Endothelial cell of umbilical vein (primary cell): ENCODE results near the gene SLC25A44. TPM values are rescaled to one million over a fixed set of nuclear protein-coding genes. Genes with fewer than 3 reads are reported as not detected.

ENCODE experiments used
- BruUV-seq: library from RNA; stranded (reverse); fragments of 400-500 nt; replicated peaks from 2 replicates; lab custom pipeline; 2021; lab: Mats Ljungman, UMichigan
- CTCF ChIA-PET: fragments of 300-600, 350-600 bp; sonication (Branson Sonifier 250); formaldehyde crosslinking; loops from one replicate; lab custom pipeline; 2021; ENCODE audit warnings: antibody characterized with exemption, inconsistent platforms; lab: Charles Lee
- POLR2A ChIA-PET: fragments of 300-600, 350-600 bp; sonication (Branson Sonifier 250); formaldehyde crosslinking; loops from one replicate; lab custom pipeline; 2021; ENCODE audit warnings: antibody characterized with exemption, inconsistent platforms; lab: Charles Lee
- DNase-seq: peaks from one replicate; pipeline ENCODE4 v3.0.0-alpha.2; 2011; ENCODE audit warnings: low read depth, low spot score
- FAIRE-seq: peaks from 2 replicates; lab custom pipeline; 2011; peaks lifted over from hg19 to GRCh38; lab: Jason Lieb, UNC
- H2AFZ ChIP-seq: 2 replicates; pipeline ENCODE4 v1.6.0; 2012; ENCODE audit warnings: low read depth, low read length, control low read depth, inconsistent platforms
- H3K27ac ChIP-seq: 2 replicates; pipeline ENCODE4 v1.5.1; 2011; ENCODE audit warnings: low read depth, mild to moderate bottlenecking, control low read depth, low read length, moderate library complexity; ENCODE audit not compliant: insufficient read depth
- H3K27me3 ChIP-seq, 2 experiments: 2 replicates each; pipeline versions ENCODE4 v1.6.0 to v1.6.1; 2011; ENCODE audit warnings: low read length in 2 of 2, mixed read lengths in 1 of 2; ENCODE audit not compliant: control insufficient read depth in 2 of 2, insufficient read depth in 2 of 2
- H3K36me3 ChIP-seq, 2 experiments: 2 replicates in 1 of 2; 3 replicates in 1 of 2; pipeline ENCODE4 v1.5.1; 2011; ENCODE audit warnings: low read length in 2 of 2, mild to moderate bottlenecking in 1 of 2, moderate library complexity in 1 of 2; ENCODE audit not compliant: control insufficient read depth in 2 of 2, insufficient read depth in 2 of 2; ENCODE audit errors: extremely low read depth in 1 of 2
- H3K4me1 ChIP-seq: 3 replicates; pipeline ENCODE4 v1.5.1; 2011; ENCODE audit warnings: mild to moderate bottlenecking, low read length; ENCODE audit not compliant: control insufficient read depth, insufficient read depth; ENCODE audit errors: extremely low read depth
- H3K4me2 ChIP-seq: 2 replicates; pipeline ENCODE4 v1.6.1; 2011; ENCODE audit warnings: low read length, control low read depth, mixed read lengths; ENCODE audit not compliant: insufficient read depth
- H3K4me3 ChIP-seq, 3 experiments: fragments of 200-600 bp in 1 of 3; sonication (generic), shearing (Covaris generic) in 1 of 3; replicated peaks in 1 of 3; 2 replicates each; pipeline ENCODE4 v1.5.1; 2011 to 2016; ENCODE audit warnings: control low read depth in 3 of 3, low read length in 3 of 3, mild to moderate bottlenecking in 2 of 3, inconsistent platforms in 1 of 3, low read depth in 1 of 3, moderate library complexity in 1 of 3; ENCODE audit not compliant: insufficient read depth in 1 of 3
- H3K79me2 ChIP-seq: 2 replicates; pipeline ENCODE4 v1.6.0; 2012; ENCODE audit warnings: low read length, inconsistent platforms; ENCODE audit not compliant: control insufficient read depth, insufficient read depth
- H3K9ac ChIP-seq: replicated peaks from 2 replicates; pipeline ENCODE3; 2011; ENCODE audit warnings: low read length, control low read depth; ENCODE audit not compliant: insufficient read depth; ENCODE audit errors: extremely low read depth
- H3K9me1 ChIP-seq: replicated peaks from 3 replicates; pipeline ENCODE4 v1.6.0; 2011; ENCODE audit warnings: mild to moderate bottlenecking, low read length; ENCODE audit not compliant: control insufficient read depth, insufficient read depth; ENCODE audit errors: extremely low read depth
- H3K9me3 ChIP-seq: replicated peaks from 2 replicates; pipeline ENCODE4 v1.5.1; 2012; ENCODE audit warnings: low read length, inconsistent platforms; ENCODE audit not compliant: control insufficient read depth, insufficient read depth
- H4K20me1 ChIP-seq: replicated peaks from 2 replicates; pipeline ENCODE3; 2011; ENCODE audit warnings: mild to moderate bottlenecking, low read length; ENCODE audit not compliant: control insufficient read depth, insufficient read depth; ENCODE audit errors: extremely low read depth
- EZH2 ChIP-seq: IDR thresholded peaks from 2 replicates; pipeline ENCODE4 v1.6.1; 2012; ENCODE audit warnings: borderline replicate concordance, low read depth, mild to moderate bottlenecking, moderate library complexity, low read length, inconsistent platforms; ENCODE audit not compliant: severe bottlenecking
- FOS ChIP-seq: IDR thresholded peaks from 2 replicates; pipeline ENCODE4 v1.6.1; 2011; ENCODE audit warnings: mild to moderate bottlenecking, low read length, moderate library complexity, borderline replicate concordance; ENCODE audit not compliant: insufficient read depth
- GATA2 ChIP-seq: IDR thresholded peaks from 2 replicates; pipeline ENCODE4 v1.7.0; 2011; ENCODE audit warnings: low read depth, mild to moderate bottlenecking, moderate library complexity, mixed read lengths, low read length; ENCODE audit not compliant: insufficient read length, insufficient read depth
- JUN ChIP-seq: IDR thresholded peaks from 2 replicates; pipeline ENCODE4 v1.6.1; 2011; ENCODE audit warnings: borderline replicate concordance, low read depth; ENCODE audit not compliant: insufficient read length, insufficient read depth
- MYC ChIP-seq: IDR thresholded peaks from one replicate; pipeline ENCODE4 v1.6.1; 2011; ENCODE audit warnings: mild to moderate bottlenecking, low read depth, low read length
- POLR2A ChIP-seq: IDR thresholded peaks from 2 replicates; pipeline ENCODE4 v1.6.1; 2012; ENCODE audit warnings: low read depth, mild to moderate bottlenecking, control low read depth, low read length
- POLR2AphosphoS5 ChIP-seq: IDR thresholded peaks from 2 replicates; pipeline ENCODE4 v1.6.1; 2012; ENCODE audit warnings: low read depth, mild to moderate bottlenecking, control low read depth, low read length, moderate library complexity; ENCODE audit not compliant: insufficient read depth
- dilution Hi-C: fragments of 300-500 bp; cut with MboI; formaldehyde crosslinking; loops from one replicate; pipeline ENCODE4 v1.15.0; 2019; ENCODE audit warnings: low sequenced_read_pairs; ENCODE audit not compliant: extremely low pct_ligation_motif_present
- intact Hi-C: fragments of 100-400 bp; cut with micrococcal nuclease; formaldehyde crosslinking; loops from one replicate; pipeline ENCODE4 v1.10.0; 2022
- polyA plus RNA-seq, 4 experiments: library from polyadenylated mRNA; depleted of rRNA in 3 of 4; stranded (reverse) in 3 of 4; unstranded in 1 of 4; fragments of >200 nt; gene quantifications; 2 replicates each; pipeline versions ENCODE4 v1.2.1 to v1.2.3, GENCODE V29; 2011 to 2012; ENCODE audit warnings: missing spikeins in 1 of 4
- total RNA-seq: library from RNA; stranded (reverse); gene quantifications from 2 replicates; pipeline ENCODE4 v1.2.3, GENCODE V29; 2021
- TF ChIP-seq, protein P1 (sequence below): IDR thresholded peaks from 2 replicates; pipeline ENCODE4 v1.6.1; 2011; ENCODE audit not compliant: insufficient read depth, insufficient read length
- TF ChIP-seq, protein P2 (sequence below), 2 donors: IDR thresholded peaks; 1 replicate in 1 of 2; 2 replicates in 1 of 2; pipeline ENCODE4 v1.5.1; 2011; ENCODE audit warnings: low read length in 2 of 2, mild to moderate bottlenecking in 2 of 2, moderate library complexity in 2 of 2, control low read depth in 1 of 2, inconsistent platforms in 1 of 2, low read depth in 1 of 2; ENCODE audit not compliant: insufficient read depth in 1 of 2; ENCODE audit errors: extremely low read depth in 1 of 2

The SLC25A44 gene
- total and polyA plus RNA-seq, 2 donors (not counting 3 experiments of a cell fraction or from before 2014, with no cell fraction given): 24.0 to 30.6 TPM

DNA sequence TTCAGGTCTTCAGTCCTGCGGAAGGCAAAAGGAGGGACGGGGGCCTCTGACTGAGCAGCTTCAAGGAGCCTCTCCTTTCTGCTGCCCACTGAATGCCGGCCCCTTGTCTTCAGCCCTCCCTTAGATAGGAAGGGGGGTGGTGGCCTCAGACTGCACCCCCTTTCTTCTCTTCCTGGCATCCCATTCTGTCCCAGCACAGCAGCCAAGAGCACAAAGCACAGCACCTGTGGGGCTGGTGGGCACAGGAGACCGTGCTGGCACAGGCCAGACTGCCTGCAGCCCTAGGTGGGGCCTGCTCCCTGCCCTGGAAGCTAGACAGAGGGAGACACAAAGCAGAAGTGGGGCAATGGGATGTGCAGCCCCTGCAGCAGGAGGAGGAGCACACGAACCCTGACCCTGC is 55.7 kb downstream of the SLC25A44 start:
- Histone ChIP-seq H3K9me3 (no peaks in the 10 kb centered on the region), H3K27ac (no peak overlapping the region), H4K20me1 (no peaks in the 10 kb centered on the region), H3K9ac (no peak overlapping the region), H3K79me2 (no peaks in the 10 kb centered on the region), H3K4me2 (no peak overlapping the region), H3K4me1 (peaks cover 14% of the 10 kb centered on the region), H3K27me3 (peaks cover 0 to 4% of the 10 kb centered on the region in 2 experiments), H3K4me3 (no peak overlapping the region), H3K36me3 (peaks cover 14 to 50% of the 10 kb centered on the region in 2 experiments), H3K9me1 (no peaks in the 10 kb centered on the region), H2AFZ (no peak overlapping the region)
- dilution Hi-C loops: no loop called here
- FAIRE-seq (no peak), DNase-seq (no peak)
- BruUV-seq: no TSS peak
- TF ChIP-seq EZH2 (no peak), JUN (no peak), MYC (no peak), POLR2A (no peak), GATA2 (no peak), POLR2AphosphoS5 (no peak), FOS (no peak)
- TF ChIP-seq, protein P1, sequence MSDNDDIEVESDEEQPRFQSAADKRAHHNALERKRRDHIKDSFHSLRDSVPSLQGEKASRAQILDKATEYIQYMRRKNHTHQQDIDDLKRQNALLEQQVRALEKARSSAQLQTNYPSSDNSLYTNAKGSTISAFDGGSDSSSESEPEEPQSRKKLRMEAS: no peak
- TF ChIP-seq, protein P2, sequence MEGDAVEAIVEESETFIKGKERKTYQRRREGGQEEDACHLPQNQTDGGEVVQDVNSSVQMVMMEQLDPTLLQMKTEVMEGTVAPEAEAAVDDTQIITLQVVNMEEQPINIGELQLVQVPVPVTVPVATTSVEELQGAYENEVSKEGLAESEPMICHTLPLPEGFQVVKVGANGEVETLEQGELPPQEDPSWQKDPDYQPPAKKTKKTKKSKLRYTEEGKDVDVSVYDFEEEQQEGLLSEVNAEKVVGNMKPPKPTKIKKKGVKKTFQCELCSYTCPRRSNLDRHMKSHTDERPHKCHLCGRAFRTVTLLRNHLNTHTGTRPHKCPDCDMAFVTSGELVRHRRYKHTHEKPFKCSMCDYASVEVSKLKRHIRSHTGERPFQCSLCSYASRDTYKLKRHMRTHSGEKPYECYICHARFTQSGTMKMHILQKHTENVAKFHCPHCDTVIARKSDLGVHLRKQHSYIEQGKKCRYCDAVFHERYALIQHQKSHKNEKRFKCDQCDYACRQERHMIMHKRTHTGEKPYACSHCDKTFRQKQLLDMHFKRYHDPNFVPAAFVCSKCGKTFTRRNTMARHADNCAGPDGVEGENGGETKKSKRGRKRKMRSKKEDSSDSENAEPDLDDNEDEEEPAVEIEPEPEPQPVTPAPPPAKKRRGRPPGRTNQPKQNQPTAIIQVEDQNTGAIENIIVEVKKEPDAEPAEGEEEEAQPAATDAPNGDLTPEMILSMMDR (IDR thresholded peaks at IDR 0.05; ENCODE audit: extremely low read depth in 1 of 2, insufficient read depth in 1 of 2, low read depth in 1 of 2, low read length in 2 of 2): no peak
- POLR2A ChIA-PET: no interaction called here
- intact Hi-C loops: no loop called here
- CTCF ChIA-PET: no interaction called here
